GM23338 (cell line): ENCODE results near the gene CELA2B. TPM values are rescaled to one million over a fixed set of nuclear protein-coding genes. Genes with fewer than 3 reads are reported as not detected.
A peak's percentile ranks its signal among the peaks of the same experiment; 100 is the strongest.
"Not testable (repeated sequence)": the region's sequence is repeated elsewhere in the genome, so short reads cannot be mapped to it uniquely, and the experiment has no call there.

ENCODE experiments used
- ATAC-seq: fragments of 200-7000 bp; cut with Tn5 transposase; 3 replicates; pipeline ENCODE4 v1.9.1; 2020
- DNase-seq: peaks from one replicate; pipeline ENCODE4 v3.0.0-alpha.2; 2015; ENCODE audit warnings: low spot score
- H2AFZ ChIP-seq: fragments of 200-600 bp; sonication (generic); 2 replicates; pipeline ENCODE4 v1.8.0; 2016; ENCODE audit warnings: antibody characterized with exemption, mild to moderate bottlenecking, moderate library complexity
- H3F3A ChIP-seq: fragments of 200-600 bp; sonication (generic); replicated peaks from 2 replicates; pipeline ENCODE4 v1.8.0; 2017; ENCODE audit warnings: antibody characterized with exemption, mixed run types, low read depth
- H3K27ac ChIP-seq: fragments of 200-600 bp; sonication (generic); 2 replicates; pipeline ENCODE4 v1.6.1; 2016; ENCODE audit warnings: low read depth
- H3K27me3 ChIP-seq: fragments of 200-600 bp; sonication (generic); 2 replicates; pipeline ENCODE4 v1.8.0; 2016; ENCODE audit warnings: mild to moderate bottlenecking, mixed run types, moderate library complexity; ENCODE audit not compliant: insufficient read depth
- H3K36me3 ChIP-seq: fragments of 200-600 bp; sonication (generic); 2 replicates; pipeline ENCODE4 v1.8.0; 2016; ENCODE audit warnings: mild to moderate bottlenecking; ENCODE audit not compliant: insufficient read depth
- H3K4me1 ChIP-seq: fragments of 200-600 bp; sonication (generic); 2 replicates; pipeline ENCODE4 v1.8.0; 2016; ENCODE audit warnings: mild to moderate bottlenecking, moderate library complexity; ENCODE audit not compliant: insufficient read depth
- H3K4me2 ChIP-seq: fragments of 200-600 bp; sonication (generic); 2 replicates; pipeline ENCODE4 v1.7.1; 2017; ENCODE audit warnings: mixed run types
- H3K4me3 ChIP-seq: fragments of 200-600 bp; sonication (generic); 2 replicates; pipeline ENCODE4 v1.6.1; 2016; ENCODE audit warnings: mixed run types
- H3K79me2 ChIP-seq: fragments of 200-600 bp; sonication (generic); replicated peaks from 2 replicates; pipeline ENCODE4 v1.8.0; 2017; ENCODE audit warnings: mild to moderate bottlenecking; ENCODE audit not compliant: insufficient read depth
- H3K9me2 ChIP-seq: fragments of 200-600 bp; sonication (generic); 2 replicates; pipeline ENCODE4 v1.8.0; 2017; ENCODE audit not compliant: insufficient read depth
- H4K20me1 ChIP-seq: fragments of 200-600 bp; sonication (generic); replicated peaks from 2 replicates; pipeline ENCODE4 v1.8.0; 2017; ENCODE audit warnings: mild to moderate bottlenecking; ENCODE audit not compliant: insufficient read depth
- H3K27ac Mint-ChIP-seq: 2 replicates; pipeline ENCODE4 v1.8.0; 2020; ENCODE audit warnings: inconsistent platforms, mild to moderate bottlenecking, moderate library complexity, mixed read lengths
- H3K27me3 Mint-ChIP-seq: 3 replicates; pipeline ENCODE4 v1.8.0; 2022; ENCODE audit warnings: low read depth, mild to moderate bottlenecking, moderate library complexity, mixed read lengths, inconsistent platforms; ENCODE audit not compliant: insufficient read depth, poor library complexity
- H3K36me3 Mint-ChIP-seq: 3 replicates; pipeline ENCODE4 v1.8.0; 2021; ENCODE audit warnings: low read depth, mild to moderate bottlenecking, inconsistent platforms, moderate library complexity, mixed read lengths
- H3K4me1 Mint-ChIP-seq: 3 replicates; pipeline ENCODE4 v1.8.0; 2020; ENCODE audit warnings: mild to moderate bottlenecking, inconsistent platforms, mixed read lengths
- H3K4me3 Mint-ChIP-seq: 3 replicates; pipeline ENCODE4 v1.8.0; 2021; ENCODE audit warnings: moderate library complexity, mild to moderate bottlenecking, inconsistent platforms, mixed read lengths
- H3K9me3 Mint-ChIP-seq: 3 replicates; pipeline ENCODE4 v1.8.0; 2020; ENCODE audit warnings: moderate library complexity, mild to moderate bottlenecking, inconsistent platforms, mixed read lengths
- CREB1 ChIP-seq: fragments of 250-450 bp; sonication (Bioruptor Pico); IDR thresholded peaks from 2 replicates; pipeline ENCODE4 v1.5.0; 2020; ENCODE audit warnings: low read depth, mild to moderate bottlenecking, moderate library complexity
- ETS1 ChIP-seq: IDR thresholded peaks from 2 replicates; pipeline ENCODE4 v1.6.1; 2016; ENCODE audit warnings: antibody characterized with exemption
- EZH2 ChIP-seq: fragments of 200-600 bp; sonication (generic); IDR thresholded peaks from one replicate; pipeline ENCODE4 v1.8.0; 2017; ENCODE audit warnings: antibody characterized with exemption, mild to moderate bottlenecking, low read depth; ENCODE audit not compliant: unreplicated experiment
- EZH2phosphoT487 ChIP-seq: fragments of 200-600 bp; sonication (generic); IDR thresholded peaks from one replicate; pipeline ENCODE4 v1.8.1; 2018; ENCODE audit warnings: antibody characterized with exemption; ENCODE audit not compliant: unreplicated experiment
- JUNB ChIP-seq: IDR thresholded peaks from one replicate; pipeline ENCODE4 v1.6.1; 2016; ENCODE audit warnings: antibody characterized with exemption; ENCODE audit not compliant: unreplicated experiment
- NANOG ChIP-seq: IDR thresholded peaks from 2 replicates; pipeline ENCODE4 v1.6.1; 2016; ENCODE audit warnings: antibody characterized with exemption, borderline replicate concordance
- POLR2AphosphoS5 ChIP-seq: IDR thresholded peaks from 2 replicates; pipeline ENCODE4 v1.6.1; 2016; ENCODE audit warnings: antibody characterized with exemption, low read depth
- REST ChIP-seq: IDR thresholded peaks from one replicate; pipeline ENCODE4 v1.6.1; 2018; ENCODE audit warnings: antibody characterized with exemption; ENCODE audit not compliant: unreplicated experiment
- STAT1 ChIP-seq: IDR thresholded peaks from one replicate; pipeline ENCODE4 v1.6.1; 2016; ENCODE audit warnings: antibody characterized with exemption; ENCODE audit not compliant: unreplicated experiment
- ZNF114 ChIP-seq: fragments of 250-450 bp; sonication (Bioruptor Pico); IDR thresholded peaks from 2 replicates; pipeline ENCODE4 v1.5.0; 2020; ENCODE audit warnings: mild to moderate bottlenecking, moderate library complexity
- ZNF462 ChIP-seq: fragments of 250-450 bp; sonication (Bioruptor Pico); IDR thresholded peaks from 2 replicates; pipeline ENCODE4 v1.5.0; 2020; ENCODE audit warnings: mild to moderate bottlenecking, moderate library complexity
- polyA plus RNA-seq: library from polyadenylated mRNA; unstranded; fragments of >200 nt; fragmentation: Nextera tagmentation; extraction: Ambion mirVana; gene quantifications from 2 replicates; pipeline ENCODE4 v1.2.1, GENCODE V29; 2016
- total RNA-seq: library from RNA; depleted of rRNA; stranded (reverse); fragments of >200 nt; shearing (Covaris generic); gene quantifications from 2 replicates; pipeline ENCODE4 v1.2.3, GENCODE V29; 2014

CELA2B gene
- total and polyA plus RNA-seq, 2 experiments from 2014 or later, result not detected

GRCh38 chr1:15460708-15461095 lies 15.2 kb upstream of the CELA2B start:
- Mint-ChIP-seq H3K27me3 (peaks cover 10% of the 10 kb centered on the region), H3K36me3 (no peaks in the 10 kb centered on the region), H3K27ac (no peak overlapping the region), H3K4me3 (no peak overlapping the region), H3K4me1 (peaks cover 3% of the 10 kb centered on the region; the same call in 1 of the 3 replicates), H3K9me3 (no peaks in the 10 kb centered on the region; the same call in 2 of the 3 replicates)
- no peak for TF ChIP-seq ETS1
- no peak for TF ChIP-seq ZNF114
- no peak for TF ChIP-seq CREB1
- TF ChIP-seq EZH2phosphoT487, result no peak
- TF ChIP-seq EZH2, result no peak
- TF ChIP-seq REST, result no peak
- no peak for TF ChIP-seq STAT1
- no peak for TF ChIP-seq ZNF462
- no peak for TF ChIP-seq NANOG
- no peak for TF ChIP-seq POLR2AphosphoS5
- TF ChIP-seq JUNB, result no peak
- Histone ChIP-seq H3K27ac (no peak overlapping the region), H2AFZ (0 out of 2 replicates have a peak overlapping the region, but pooled peaks have one; percentile 38), H3K27me3 (no peaks in the 10 kb centered on the region), H3K4me3 (no peak overlapping the region), H3K79me2 (no peaks in the 10 kb centered on the region), H3K36me3 (no peaks in the 10 kb centered on the region), H4K20me1 (no peaks in the 10 kb centered on the region), H3K4me2 (no peak overlapping the region), H3K9me2 (no peaks in the 10 kb centered on the region), H3K4me1 (no peaks in the 10 kb centered on the region), H3F3A (no peaks in the 10 kb centered on the region)
- ATAC-seq (no peak), DNase-seq (no peak)

DNA sequence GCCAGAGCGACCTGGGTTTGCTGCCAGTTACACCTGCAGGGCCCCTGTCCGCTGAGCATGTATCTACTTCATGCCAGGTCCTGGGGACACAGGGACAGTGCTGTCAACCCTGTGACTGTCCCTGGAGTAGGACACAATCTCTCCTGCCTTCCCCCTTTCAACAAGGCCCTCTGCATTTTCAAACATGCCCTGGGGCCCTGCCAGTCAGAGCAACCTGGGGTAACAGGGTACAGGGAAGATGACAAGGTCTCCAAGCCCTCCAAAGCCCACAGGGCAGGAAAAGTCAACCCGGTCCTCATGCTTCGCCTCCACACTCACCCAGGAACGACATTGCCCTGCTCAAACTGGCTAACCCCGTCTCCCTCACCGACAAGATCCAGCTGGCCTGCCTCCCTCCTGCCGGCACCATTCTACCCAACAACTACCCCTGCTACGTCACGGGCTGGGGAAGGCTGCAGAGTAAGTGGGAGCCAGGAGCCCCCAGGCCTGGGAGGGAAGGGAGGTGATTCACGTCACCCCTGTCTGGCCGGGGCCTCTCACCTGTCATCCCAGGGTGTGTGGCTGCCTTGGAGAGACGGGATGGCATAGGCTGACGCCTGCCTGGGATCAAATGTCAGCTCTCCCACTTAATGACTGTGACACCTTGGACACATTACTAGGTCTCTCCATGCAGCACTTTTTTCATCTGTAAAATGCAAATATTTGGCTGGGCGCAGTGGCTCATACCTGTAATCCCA lies 12.7 kb upstream of the CELA2B start:
- peak; percentile 52 for ATAC-seq
- not testable (repeated sequence) for H3K27me3 ChIP-seq, H3K9me3 Mint-ChIP-seq, H3K9me2 ChIP-seq, H3K4me3 ChIP-seq, H2AFZ ChIP-seq, H3K79me2 ChIP-seq, H3F3A ChIP-seq, H3K27ac ChIP-seq, H4K20me1 ChIP-seq, DNase-seq, H3K36me3 ChIP-seq, H3K27ac Mint-ChIP-seq, H3K4me1 Mint-ChIP-seq, H3K36me3 Mint-ChIP-seq, H3K4me1 ChIP-seq, H3K4me2 ChIP-seq, H3K4me3 Mint-ChIP-seq
- H3K27me3 Mint-ChIP-seq, result peaks cover 12% of the 10 kb centered on the region
